GM18502 (cell line): ENCODE measurements around the gene SIGLEC10.
"Not testable (repeated sequence)": the region's sequence is repeated elsewhere in the genome, so short reads cannot be mapped to it uniquely, and the experiment has no call there.

Source experiments
- ATAC-seq: cut with Tn5 transposase; IDR thresholded peaks from one replicate; pipeline ENCODE4 v1.9.1; 2021; ENCODE audit warnings: mild to moderate bottlenecking; ENCODE audit not compliant: unreplicated experiment, poor library complexity

The SIGLEC10 gene

GRCh38 chr19:51398096-51398704 is 19.2 kb downstream of the SIGLEC10 start:
- no peak for ATAC-seq

- ATAC-seq, result not testable (repeated sequence)
Observed at GRCh38 chr19:51397453-51397852, 20.0 kb downstream of the SIGLEC10 start.

- ATAC-seq, result no peak
Observed at GRCh38 chr19:51396175-51396574, 21.3 kb downstream of the SIGLEC10 start.

- ATAC-seq, result peak; percentile 81
Observed at GRCh38 chr19:51394050-51394836, 23.2 kb downstream of the SIGLEC10 start.

GRCh38 chr19:51392701-51393100 is 24.7 kb downstream of the SIGLEC10 start:
- ATAC-seq, result no peak

GRCh38 chr19:51391073-51391611 is 26.3 kb downstream of the SIGLEC10 start:
- ATAC-seq, result no peak

GRCh38 chr19:51389143-51389542 is 28.3 kb downstream of the SIGLEC10 start:
- ATAC-seq, result no peak

- ATAC-seq, result no peak
Observed at GRCh38 chr19:51387924-51388389, 29.5 kb downstream of the SIGLEC10 start, which contains the start of gene LIM2. Gene LIM2, minus strand, starts transcription at chr19:51387974. Its CDS starts 531 bp downstream, at chr19:51387443.

GRCh38 chr19:51386882-51387520 is 30.4 kb downstream of the SIGLEC10 start:
- ATAC-seq, result no peak

GRCh38 chr19:51382004-51382403 is 35.4 kb downstream of the SIGLEC10 start:
- no peak for ATAC-seq

- ATAC-seq, result no peak
Observed at GRCh38 chr19:51380379-51380778, 37.1 kb downstream of the SIGLEC10 start.

GRCh38 chr19:51377422-51377821 is 40.0 kb downstream of the SIGLEC10 start:
- ATAC-seq, result no peak

GRCh38 chr19:51375504-51376221 is 41.8 kb downstream of the SIGLEC10 start:
- no peak for ATAC-seq

- peak; percentile 58 for ATAC-seq
Observed at GRCh38 chr19:51372649-51373504, 44.6 kb downstream of the SIGLEC10 start, which contains the start of gene NKG7. Gene NKG7, minus strand, starts transcription at chr19:51372654. Its CDS starts 119 bp downstream, at chr19:51372535.

- no peak for ATAC-seq
Observed at GRCh38 chr19:51372021-51372648, 45.3 kb downstream of the SIGLEC10 start.

- ATAC-seq, result no peak
Observed at GRCh38 chr19:51371186-51371690, 46.2 kb downstream of the SIGLEC10 start.

GRCh38 chr19:51370230-51370629 is 47.2 kb downstream of the SIGLEC10 start:
- ATAC-seq, result no peak
